Activated T-helper 2 cell treated with anti-CD3 and anti-CD28 coated beads, Interferon-gamma antibody, Interleukin-2, Interleukin-4, amounts not matched to agents 10 μg/mL and 5 μg/mL and 100 μg/mL, durations not matched to agents 14 hours and 24 hours and 36 hours (primary cell): ENCODE data around the gene FAM204A. TPM values are rescaled to one million over a fixed set of nuclear protein-coding genes. Genes with fewer than 3 reads are reported as not detected.

ENCODE experiments used
- DNase-seq: peaks from one replicate; pipeline ENCODE4 v3.0.0; 2021; ENCODE audit warnings: low spot score
- H3K27ac Mint-ChIP-seq: one replicate; pipeline ENCODE4 v1.8.0; 2021; ENCODE audit warnings: mixed read lengths
- H3K27me3 Mint-ChIP-seq: one replicate; pipeline ENCODE4 v1.8.0; 2021; ENCODE audit warnings: low read depth, mixed read lengths
- H3K36me3 Mint-ChIP-seq: one replicate; pipeline ENCODE4 v1.8.0; 2021; ENCODE audit warnings: low read depth, mixed read lengths
- H3K4me1 Mint-ChIP-seq: one replicate; pipeline ENCODE4 v1.8.0; 2021; ENCODE audit warnings: low read depth, mixed read lengths
- H3K4me3 Mint-ChIP-seq: one replicate; pipeline ENCODE4 v1.8.0; 2021; ENCODE audit warnings: low read depth, mild to moderate bottlenecking, moderate library complexity, mixed read lengths
- H3K9me3 Mint-ChIP-seq: one replicate; pipeline ENCODE4 v1.8.0; 2021; ENCODE audit warnings: mixed read lengths
- intact Hi-C: fragments of 100-400 bp; cut with micrococcal nuclease; formaldehyde crosslinking; loops from one replicate; pipeline ENCODE4 v1.15.1; 2023
- total RNA-seq: library from RNA; stranded (reverse); gene quantifications from 2 replicates; pipeline ENCODE4 v1.2.3, GENCODE V29; 2022

FAM204A gene
- total RNA-seq, 1 donor from 2014 or later = 55.6 TPM

- no peak for DNase-seq
- intact Hi-C loops = loop anchor here (10.0 kb wide), 3 partner anchors 304 to 1246 kb away; partner anchors contain the start of genes RAB11FIP2 and TIAL1
- H3K36me3 Mint-ChIP-seq = no peaks in the 10 kb centered on the region
- H3K27me3 Mint-ChIP-seq = peaks cover 25% of the 10 kb centered on the region
- H3K4me1 Mint-ChIP-seq = no peaks in the 10 kb centered on the region
- no peaks in the 10 kb centered on the region for H3K9me3 Mint-ChIP-seq
- H3K4me3 Mint-ChIP-seq = no peak overlapping the region
- H3K27ac Mint-ChIP-seq = no peak overlapping the region
Observed at GRCh38 chr10:118349235-118349634, 7.1 kb upstream of the FAM204A start.

- DNase-seq = no peak
- no peak overlapping the region for H3K27ac Mint-ChIP-seq
- intact Hi-C loops = loop anchor here (5.0 to 10.0 kb wide), 4 partner anchors 299 to 1251 kb away; partner anchors contain the start of genes PDZD8, RAB11FIP2 and TIAL1
- no peak overlapping the region for H3K4me3 Mint-ChIP-seq
- peaks cover 11% of the 10 kb centered on the region for H3K36me3 Mint-ChIP-seq
- H3K27me3 Mint-ChIP-seq = peaks cover 3% of the 10 kb centered on the region
- peaks cover 18% of the 10 kb centered on the region for H3K4me1 Mint-ChIP-seq
- H3K9me3 Mint-ChIP-seq = no peaks in the 10 kb centered on the region
Observed at GRCh38 chr10:118343549-118343948, 1.4 kb upstream of the FAM204A start.

- intact Hi-C loops = loop anchor here (5.0 to 10.0 kb wide), 4 partner anchors 298 to 1252 kb away; partner anchors contain the start of genes PDZD8, RAB11FIP2 and TIAL1
Observed at GRCh38 chr10:118343115-118343514, 991 bp upstream of the FAM204A start.

GRCh38 chr10:118342638-118343020 lies 505 bp upstream of the FAM204A start:
- DNase-seq = no peak
- Mint-ChIP-seq H3K36me3 (peaks cover 19% of the 10 kb centered on the region), H3K27ac (peak overlapping the region; percentile 82), H3K4me3 (peak overlapping the region; percentile 94), H3K9me3 (no peaks in the 10 kb centered on the region), H3K4me1 (peaks cover 20% of the 10 kb centered on the region), H3K27me3 (peaks cover 3% of the 10 kb centered on the region)
- intact Hi-C loops = loop anchor here (1.0 to 10.0 kb wide), 5 partner anchors 298 to 1252 kb away; partner anchors contain the start of genes PDZD8, RAB11FIP2 and TIAL1

More at GRCh38 chr10:118343115-118343514, 991 bp upstream of the FAM204A start:
- Mint-ChIP-seq H3K9me3 (no peaks in the 10 kb centered on the region), H3K27ac (no peak overlapping the region), H3K27me3 (peaks cover 3% of the 10 kb centered on the region), H3K36me3 (peaks cover 15% of the 10 kb centered on the region), H3K4me3 (peak overlapping the region; percentile 5), H3K4me1 (peaks cover 18% of the 10 kb centered on the region)
- no peak for DNase-seq

GRCh38 chr10:118340486-118340885 lies 1.6 kb downstream of the FAM204A start:
- intact Hi-C loops = loop anchor here (5.0 to 10.0 kb wide), 4 partner anchors 296 to 1254 kb away; partner anchors contain the start of genes PDZD8, RAB11FIP2 and TIAL1
- H3K27me3 Mint-ChIP-seq = no peaks in the 10 kb centered on the region
- peaks cover 27% of the 10 kb centered on the region for H3K36me3 Mint-ChIP-seq
- H3K27ac Mint-ChIP-seq = no peak overlapping the region
- H3K9me3 Mint-ChIP-seq = no peaks in the 10 kb centered on the region
- peak overlapping the region; percentile 94 for H3K4me3 Mint-ChIP-seq
- no peak for DNase-seq
- H3K4me1 Mint-ChIP-seq = peaks cover 20% of the 10 kb centered on the region

GRCh38 chr10:118339111-118339510 lies 3.0 kb downstream of the FAM204A start:
- Mint-ChIP-seq H3K4me1 (peaks cover 20% of the 10 kb centered on the region), H3K27ac (no peak overlapping the region), H3K9me3 (no peaks in the 10 kb centered on the region), H3K36me3 (peaks cover 37% of the 10 kb centered on the region), H3K4me3 (no peak overlapping the region), H3K27me3 (no peaks in the 10 kb centered on the region)
- no peak for DNase-seq
- intact Hi-C loops = no loop called here

GRCh38 chr10:118337356-118337755 lies 4.8 kb downstream of the FAM204A start:
- intact Hi-C loops = no loop called here
- Mint-ChIP-seq H3K36me3 (peaks cover 52% of the 10 kb centered on the region), H3K4me3 (no peak overlapping the region), H3K27ac (no peak overlapping the region), H3K9me3 (no peaks in the 10 kb centered on the region), H3K27me3 (no peaks in the 10 kb centered on the region), H3K4me1 (peaks cover 16% of the 10 kb centered on the region)
- DNase-seq = no peak

- H3K27me3 Mint-ChIP-seq = no peaks in the 10 kb centered on the region
- no peak overlapping the region for H3K4me3 Mint-ChIP-seq
- H3K4me1 Mint-ChIP-seq = peaks cover 10% of the 10 kb centered on the region
- no peaks in the 10 kb centered on the region for H3K9me3 Mint-ChIP-seq
- no peak for DNase-seq
- peaks cover 59% of the 10 kb centered on the region for H3K36me3 Mint-ChIP-seq
- no peak overlapping the region for H3K27ac Mint-ChIP-seq
- intact Hi-C loops = no loop called here
Observed at GRCh38 chr10:118333871-118334270, 8.3 kb downstream of the FAM204A start.

- H3K9me3 Mint-ChIP-seq = no peaks in the 10 kb centered on the region
- peaks cover 60% of the 10 kb centered on the region for H3K36me3 Mint-ChIP-seq
- intact Hi-C loops = no loop called here
- no peak overlapping the region for H3K4me3 Mint-ChIP-seq
- no peaks in the 10 kb centered on the region for H3K27me3 Mint-ChIP-seq
- DNase-seq = no peak
- peaks cover 10% of the 10 kb centered on the region for H3K4me1 Mint-ChIP-seq
- no peak overlapping the region for H3K27ac Mint-ChIP-seq
Observed at GRCh38 chr10:118332948-118333710, 9.0 kb downstream of the FAM204A start.

- no peaks in the 10 kb centered on the region for H3K9me3 Mint-ChIP-seq
- H3K27ac Mint-ChIP-seq = no peak overlapping the region
- intact Hi-C loops = no loop called here
- no peak for DNase-seq
- no peak overlapping the region for H3K4me3 Mint-ChIP-seq
- no peaks in the 10 kb centered on the region for H3K27me3 Mint-ChIP-seq
- H3K4me1 Mint-ChIP-seq = peaks cover 8% of the 10 kb centered on the region
- peaks cover 63% of the 10 kb centered on the region for H3K36me3 Mint-ChIP-seq
Observed at GRCh38 chr10:118332236-118332635, 9.9 kb downstream of the FAM204A start.

GRCh38 chr10:118330295-118331076 lies 11.6 kb downstream of the FAM204A start:
- intact Hi-C loops = no loop called here
- no peak overlapping the region for H3K4me3 Mint-ChIP-seq

GRCh38 chr10:118324140-118324539 lies 18.0 kb downstream of the FAM204A start:
- Mint-ChIP-seq H3K4me1 (peaks cover 1% of the 10 kb centered on the region), H3K27me3 (no peaks in the 10 kb centered on the region), H3K36me3 (peaks cover 55% of the 10 kb centered on the region)

More at GRCh38 chr10:118330295-118331076, 11.6 kb downstream of the FAM204A start:
- Mint-ChIP-seq H3K27ac (peak overlapping the region; percentile 81), H3K27me3 (no peaks in the 10 kb centered on the region), H3K9me3 (no peaks in the 10 kb centered on the region), H3K4me1 (peaks cover 8% of the 10 kb centered on the region), H3K36me3 (peaks cover 56% of the 10 kb centered on the region)
- DNase-seq = no peak

More at GRCh38 chr10:118324140-118324539, 18.0 kb downstream of the FAM204A start:
- intact Hi-C loops = no loop called here
- no peak for DNase-seq
- H3K9me3 Mint-ChIP-seq = no peaks in the 10 kb centered on the region
- no peak overlapping the region for H3K27ac Mint-ChIP-seq
- H3K4me3 Mint-ChIP-seq = no peak overlapping the region
